ENCODE data around the gene DOCK4. TPM values are rescaled to one million over a fixed set of nuclear protein-coding genes. Genes with fewer than 3 reads are reported as not detected.

Gene DOCK4
- total RNA-seq, 2 experiments from 2014 or later, result 1.4 to 1.7 TPM

- Mint-ChIP-seq H3K4me3 (no peak overlapping the region), H3K36me3 (no peaks in the 10 kb centered on the region), H3K27me3 (peaks cover 4% of the 10 kb centered on the region), H3K9me3 (no peaks in the 10 kb centered on the region), H3K4me1 (peaks cover 8% of the 10 kb centered on the region), H3K27ac (no peak overlapping the region)
- POLR2A ChIA-PET, result no interaction called here
- DNase-seq (no peak), ATAC-seq (ENCODE audit: low read depth) (no peak)
These were observed 365.7 kb downstream of the DOCK4 start for GRCh38 chr7:111840528-111840927.

GRCh38 chr7:111839261-111839660, 366.9 kb downstream of the DOCK4 start:
- DNase-seq (no peak), ATAC-seq (ENCODE audit: low read depth) (no peak)
- no peak overlapping the region for H3K4me3 Mint-ChIP-seq
- peaks cover 7% of the 10 kb centered on the region for H3K27me3 Mint-ChIP-seq
- H3K9me3 Mint-ChIP-seq, result no peaks in the 10 kb centered on the region
- H3K36me3 Mint-ChIP-seq, result no peaks in the 10 kb centered on the region
- peaks cover 8% of the 10 kb centered on the region for H3K4me1 Mint-ChIP-seq
- no peak overlapping the region for H3K27ac Mint-ChIP-seq
- POLR2A ChIA-PET, result no interaction called here

DNA sequence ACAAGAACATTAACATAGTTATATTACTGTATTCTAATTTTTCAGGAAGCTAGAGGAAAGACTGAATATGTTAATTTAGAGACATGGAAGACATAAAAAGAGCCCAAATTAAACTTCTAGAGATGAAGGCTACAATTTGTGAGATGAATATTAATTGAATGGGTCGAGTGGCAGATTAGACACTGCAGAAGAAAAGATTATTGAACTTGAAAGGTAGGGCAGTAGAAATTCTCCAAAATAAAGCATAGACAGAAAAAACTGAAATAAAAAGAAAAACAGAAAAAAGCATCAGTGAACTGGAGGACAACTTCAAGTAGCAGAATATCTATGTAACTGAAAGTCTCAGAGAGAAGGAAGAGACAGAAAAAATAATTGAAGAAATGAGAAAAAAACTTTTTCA, 369.6 kb downstream of the DOCK4 start:
- ATAC-seq (ENCODE audit: low read depth) (no peak), DNase-seq (no peak)
- Mint-ChIP-seq H3K4me1 (peaks cover 2% of the 10 kb centered on the region), H3K36me3 (no peaks in the 10 kb centered on the region), H3K27ac (no peak overlapping the region), H3K4me3 (no peak overlapping the region), H3K9me3 (no peaks in the 10 kb centered on the region), H3K27me3 (peaks cover 9% of the 10 kb centered on the region)
- POLR2A ChIA-PET, result no interaction called here

- POLR2A ChIA-PET, result no interaction called here
- Mint-ChIP-seq H3K36me3 (no peaks in the 10 kb centered on the region), H3K27ac (no peak overlapping the region), H3K9me3 (no peaks in the 10 kb centered on the region), H3K4me3 (no peak overlapping the region), H3K27me3 (peaks cover 9% of the 10 kb centered on the region), H3K4me1 (no peaks in the 10 kb centered on the region)
- DNase-seq (no peak), ATAC-seq (ENCODE audit: low read depth) (no peak)
These were observed 371.1 kb downstream of the DOCK4 start for GRCh38 chr7:111835066-111835465.

DNA sequence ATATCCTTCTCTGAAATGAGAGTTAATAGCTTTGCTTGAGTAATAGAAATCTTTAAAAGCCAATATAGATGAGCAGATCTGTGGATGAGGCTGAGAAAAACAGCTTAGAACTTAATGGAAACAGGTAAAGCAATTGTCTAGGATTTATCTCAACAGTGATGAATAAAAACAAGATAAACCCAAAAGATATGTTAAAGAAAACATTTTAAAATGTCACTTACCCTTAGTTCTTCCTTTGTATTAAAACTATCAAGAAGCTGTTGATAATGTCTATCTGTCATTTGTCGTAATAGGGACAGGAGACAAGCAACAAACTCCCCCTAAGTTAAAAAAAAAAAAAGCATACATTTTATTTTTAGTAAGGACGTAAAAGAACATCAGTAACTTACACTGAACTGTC, 371.8 kb downstream of the DOCK4 start:
- Mint-ChIP-seq H3K4me3 (no peak overlapping the region), H3K27me3 (peaks cover 9% of the 10 kb centered on the region), H3K4me1 (no peaks in the 10 kb centered on the region), H3K27ac (no peak overlapping the region), H3K36me3 (no peaks in the 10 kb centered on the region), H3K9me3 (no peaks in the 10 kb centered on the region)
- POLR2A ChIA-PET, result no interaction called here
- ATAC-seq (ENCODE audit: low read depth), result no peak
- no peak for DNase-seq

- Mint-ChIP-seq H3K27me3 (peaks cover 9% of the 10 kb centered on the region), H3K36me3 (no peaks in the 10 kb centered on the region), H3K9me3 (no peaks in the 10 kb centered on the region), H3K4me1 (no peaks in the 10 kb centered on the region), H3K27ac (no peak overlapping the region), H3K4me3 (no peak overlapping the region)
- POLR2A ChIA-PET, result no interaction called here
- ATAC-seq (ENCODE audit: low read depth), result no peak
- no peak for DNase-seq
These were observed 372.7 kb downstream of the DOCK4 start for GRCh38 chr7:111833466-111833865.

GRCh38 chr7:111832174-111832573, 374.0 kb downstream of the DOCK4 start:
- ATAC-seq (ENCODE audit: low read depth) (no peak), DNase-seq (no peak)
- POLR2A ChIA-PET, result no interaction called here
- Mint-ChIP-seq H3K27ac (no peak overlapping the region), H3K36me3 (no peaks in the 10 kb centered on the region), H3K4me3 (no peak overlapping the region), H3K4me1 (no peaks in the 10 kb centered on the region), H3K27me3 (peaks cover 11% of the 10 kb centered on the region), H3K9me3 (no peaks in the 10 kb centered on the region)

GRCh38 chr7:111829221-111829620, 377.0 kb downstream of the DOCK4 start:
- no peaks in the 10 kb centered on the region for H3K9me3 Mint-ChIP-seq
- peaks cover 9% of the 10 kb centered on the region for H3K27me3 Mint-ChIP-seq
- H3K36me3 Mint-ChIP-seq, result no peaks in the 10 kb centered on the region
- no peak overlapping the region for H3K4me3 Mint-ChIP-seq
- no peak overlapping the region for H3K27ac Mint-ChIP-seq
- POLR2A ChIA-PET, result no interaction called here
- DNase-seq (no peak), ATAC-seq (ENCODE audit: low read depth) (no peak)
- no peaks in the 10 kb centered on the region for H3K4me1 Mint-ChIP-seq

DNA sequence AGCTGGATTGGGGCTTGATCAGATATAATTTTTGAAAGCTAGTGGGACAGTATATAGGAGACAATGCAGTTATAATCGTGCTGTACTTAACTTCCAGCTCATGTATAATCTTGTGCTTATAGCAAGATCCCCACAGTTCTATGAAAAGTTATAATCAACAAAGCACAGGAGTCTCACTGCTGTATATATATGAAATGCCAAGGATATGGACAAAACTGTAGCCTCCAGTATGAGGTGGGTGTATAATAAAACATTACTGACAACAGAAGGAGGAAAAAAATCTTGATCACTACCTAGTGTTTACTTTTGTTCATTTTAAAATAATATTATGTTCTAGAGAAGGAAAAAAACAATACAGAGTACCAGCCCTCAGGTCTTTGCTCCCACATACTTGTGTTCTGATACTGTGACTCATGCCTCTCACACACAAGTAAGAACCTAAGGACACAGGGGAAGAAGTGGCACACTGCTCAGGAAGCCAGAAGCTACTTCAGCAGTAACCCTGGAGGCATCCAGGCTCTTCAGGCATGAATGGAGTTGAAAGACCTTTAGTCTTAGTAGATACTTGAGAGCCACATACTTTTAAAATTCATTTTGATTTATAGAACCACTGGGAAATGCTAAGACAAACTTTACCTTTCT, 378.2 kb downstream of the DOCK4 start:
- H3K36me3 Mint-ChIP-seq, result no peaks in the 10 kb centered on the region
- ATAC-seq (ENCODE audit: low read depth) (no peak), DNase-seq (no peak)
- peaks cover 9% of the 10 kb centered on the region for H3K27me3 Mint-ChIP-seq
- no peak overlapping the region for H3K4me3 Mint-ChIP-seq
- POLR2A ChIA-PET, result no interaction called here
- no peaks in the 10 kb centered on the region for H3K4me1 Mint-ChIP-seq
- no peak overlapping the region for H3K27ac Mint-ChIP-seq
- no peaks in the 10 kb centered on the region for H3K9me3 Mint-ChIP-seq

GRCh38 chr7:111825046-111825445, 381.2 kb downstream of the DOCK4 start:
- no peaks in the 10 kb centered on the region for H3K9me3 Mint-ChIP-seq
- H3K4me1 Mint-ChIP-seq, result no peaks in the 10 kb centered on the region
- POLR2A ChIA-PET, result no interaction called here
- no peaks in the 10 kb centered on the region for H3K36me3 Mint-ChIP-seq
- no peak overlapping the region for H3K27ac Mint-ChIP-seq
- peaks cover 6% of the 10 kb centered on the region for H3K27me3 Mint-ChIP-seq
- DNase-seq, result no peak
- ATAC-seq (ENCODE audit: low read depth), result no peak
- no peak overlapping the region for H3K4me3 Mint-ChIP-seq

DNA sequence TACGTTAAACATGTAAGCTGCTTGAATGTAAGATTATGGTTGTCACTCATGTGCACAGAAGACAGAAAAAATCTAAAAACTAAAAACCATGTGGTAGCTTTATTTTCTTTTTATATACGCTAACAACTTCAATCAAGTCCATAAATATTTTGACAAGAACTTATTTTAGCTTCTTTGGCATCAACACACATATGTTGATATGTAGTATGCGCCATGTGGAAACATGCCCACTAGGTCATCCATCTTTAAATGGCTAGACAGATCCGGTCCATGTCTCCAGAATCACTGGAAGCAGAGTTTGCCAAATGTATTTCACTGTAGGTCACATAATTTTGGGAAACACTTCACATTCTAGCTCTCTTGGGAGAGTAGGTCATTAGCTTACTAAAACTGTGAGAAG, 382.4 kb downstream of the DOCK4 start:
- no peaks in the 10 kb centered on the region for H3K4me1 Mint-ChIP-seq

GRCh38 chr7:111821046-111821445, 385.2 kb downstream of the DOCK4 start:
- no peaks in the 10 kb centered on the region for H3K4me1 Mint-ChIP-seq
- ATAC-seq (ENCODE audit: low read depth), result no peak
- H3K27ac Mint-ChIP-seq, result no peak overlapping the region
- H3K27me3 Mint-ChIP-seq, result peaks cover 3% of the 10 kb centered on the region
- no peaks in the 10 kb centered on the region for H3K36me3 Mint-ChIP-seq
- POLR2A ChIA-PET, result no interaction called here
- H3K9me3 Mint-ChIP-seq, result no peaks in the 10 kb centered on the region
- DNase-seq, result no peak
- no peak overlapping the region for H3K4me3 Mint-ChIP-seq

More for the DNA sequence above, 382.4 kb downstream of the DOCK4 start:
- Mint-ChIP-seq H3K9me3 (no peaks in the 10 kb centered on the region), H3K4me3 (no peak overlapping the region), H3K27me3 (peaks cover 6% of the 10 kb centered on the region), H3K36me3 (no peaks in the 10 kb centered on the region), H3K27ac (no peak overlapping the region)
- DNase-seq (no peak), ATAC-seq (ENCODE audit: low read depth) (no peak)
- POLR2A ChIA-PET, result no interaction called here

- no peak for ATAC-seq (ENCODE audit: low read depth)
- Mint-ChIP-seq H3K27me3 (no peaks in the 10 kb centered on the region), H3K4me3 (no peak overlapping the region)
These were observed 385.6 kb downstream of the DOCK4 start for GRCh38 chr7:111820621-111821020.

GRCh38 chr7:111820121-111820520, 386.1 kb downstream of the DOCK4 start:
- Mint-ChIP-seq H3K27ac (no peak overlapping the region), H3K27me3 (no peaks in the 10 kb centered on the region), H3K36me3 (no peaks in the 10 kb centered on the region), H3K4me1 (no peaks in the 10 kb centered on the region), H3K4me3 (no peak overlapping the region), H3K9me3 (no peaks in the 10 kb centered on the region)
- DNase-seq (no peak), ATAC-seq (ENCODE audit: low read depth) (no peak)
- POLR2A ChIA-PET, result no interaction called here

More at GRCh38 chr7:111820621-111821020, 385.6 kb downstream of the DOCK4 start:
- no peak overlapping the region for H3K27ac Mint-ChIP-seq
- H3K36me3 Mint-ChIP-seq, result no peaks in the 10 kb centered on the region
- no peaks in the 10 kb centered on the region for H3K9me3 Mint-ChIP-seq
- no peaks in the 10 kb centered on the region for H3K4me1 Mint-ChIP-seq
- no peak for DNase-seq
- POLR2A ChIA-PET, result no interaction called here

DNA sequence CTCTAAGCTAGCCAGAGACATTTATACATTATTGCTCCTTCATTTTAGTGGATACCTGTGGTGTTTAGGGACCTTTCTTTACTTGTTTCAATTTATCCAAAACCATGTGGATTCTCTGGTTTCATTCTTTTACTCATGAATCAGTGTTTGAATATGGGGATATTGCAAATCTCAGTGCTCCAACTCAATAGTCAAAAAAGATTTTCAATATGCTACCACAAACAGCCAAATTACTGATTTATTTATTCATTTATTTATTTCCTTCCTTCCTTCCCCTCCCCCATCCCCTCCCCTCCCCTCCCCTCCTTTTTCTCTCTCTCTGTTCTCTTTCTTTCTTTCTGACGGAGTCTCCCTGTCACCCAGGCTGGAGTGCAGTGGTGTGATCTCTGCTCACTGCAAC, 390.8 kb downstream of the DOCK4 start:
- POLR2A ChIA-PET, result no interaction called here

More for the DNA sequence above, 390.8 kb downstream of the DOCK4 start:
- H3K27me3 Mint-ChIP-seq, result no peaks in the 10 kb centered on the region
- no peaks in the 10 kb centered on the region for H3K9me3 Mint-ChIP-seq
- H3K4me1 Mint-ChIP-seq, result no peaks in the 10 kb centered on the region
- ATAC-seq (ENCODE audit: low read depth), result no peak
- no peak overlapping the region for H3K4me3 Mint-ChIP-seq
- DNase-seq, result no peak
- H3K36me3 Mint-ChIP-seq, result no peaks in the 10 kb centered on the region
- H3K27ac Mint-ChIP-seq, result no peak overlapping the region

All from activated naive CD8-positive, alpha-beta T cell treated with anti-CD3 and anti-CD28 coated beads, Interleukin-2, amount 10 ng/mL, durations not matched to agents 7 days and 5 days (primary cell).